RCC 7860 (cell line): ENCODE measurements around the gene ZFP57.

ENCODE experiments used
- DNase-seq: peaks from one replicate; pipeline ENCODE4 v3.0.0-alpha.2; 2015; ENCODE audit warnings: low spot score
- FAIRE-seq: peaks from 2 replicates; lab custom pipeline; 2012; peaks lifted over from hg19 to GRCh38; lab: Jason Lieb, UNC

The ZFP57 gene

DNA sequence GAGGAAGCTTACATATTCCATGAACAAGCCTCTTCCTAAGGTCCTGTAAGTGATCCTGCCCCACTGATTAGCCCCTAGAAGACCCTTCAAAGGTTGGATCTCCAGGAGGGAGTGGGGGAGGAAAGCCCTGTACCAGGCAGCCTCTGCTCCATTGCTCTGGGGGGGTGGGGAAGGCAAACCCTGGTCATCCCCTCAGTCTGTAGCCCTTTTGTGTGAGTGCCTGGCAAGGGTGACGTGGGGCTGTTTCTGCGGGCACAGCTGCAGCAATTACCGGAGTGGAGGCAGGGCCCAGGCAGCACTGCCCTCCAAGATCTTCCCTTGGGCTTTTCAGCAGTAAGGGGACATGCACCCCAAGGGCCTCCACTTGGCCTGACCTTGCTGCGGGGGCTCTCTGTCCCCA, 24.2 kb downstream of the ZFP57 start, which contains the start of gene MOG:
Gene MOG, plus strand, starts transcription at position 295 of the 400 bp plus-strand sequence. CDS start 118 bp downstream, outside the sequence.
- FAIRE-seq (no peak), DNase-seq (no peak)

DNA sequence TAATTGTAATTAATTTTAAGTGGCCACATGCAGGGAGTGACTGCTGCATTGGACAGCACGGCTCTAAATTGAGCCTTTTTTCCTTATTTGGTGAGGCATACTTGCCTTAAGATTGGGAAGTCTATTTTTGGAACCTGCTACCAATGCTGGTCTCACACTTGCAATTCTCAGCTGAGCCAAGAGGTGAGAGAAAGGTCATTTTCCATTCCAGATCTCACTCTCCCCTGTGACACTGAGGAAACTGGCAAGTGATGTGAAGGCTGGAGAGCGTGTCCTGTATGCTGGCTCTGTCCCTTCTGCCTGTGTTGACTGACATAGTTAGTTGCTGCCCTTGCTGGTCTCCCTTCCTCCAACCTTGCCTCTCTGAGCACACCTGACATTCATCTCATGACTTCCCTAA, 24.8 kb downstream of the ZFP57 start:
- FAIRE-seq (no peak), DNase-seq (no peak)

DNA sequence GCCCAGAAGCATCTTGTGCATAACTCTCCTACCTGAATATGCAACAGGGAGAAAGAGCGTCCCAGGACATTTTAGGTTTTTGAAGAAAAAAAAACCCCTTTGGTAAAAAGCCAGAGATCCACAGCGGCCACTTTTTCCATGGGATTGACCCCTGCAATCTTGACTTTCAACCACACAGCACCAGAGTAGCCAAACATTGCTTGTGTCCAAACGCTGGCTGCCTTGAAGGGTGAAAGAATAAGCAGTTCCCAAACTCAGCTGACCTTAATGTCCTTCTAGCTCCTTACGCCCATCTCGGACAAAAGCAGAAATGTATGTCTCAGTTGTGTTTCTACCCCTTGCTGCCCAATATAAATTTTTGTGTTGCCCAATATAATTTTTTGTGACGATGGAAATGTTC, 25.3 kb downstream of the ZFP57 start:
- DNase-seq (no peak), FAIRE-seq (no peak)

DNA sequence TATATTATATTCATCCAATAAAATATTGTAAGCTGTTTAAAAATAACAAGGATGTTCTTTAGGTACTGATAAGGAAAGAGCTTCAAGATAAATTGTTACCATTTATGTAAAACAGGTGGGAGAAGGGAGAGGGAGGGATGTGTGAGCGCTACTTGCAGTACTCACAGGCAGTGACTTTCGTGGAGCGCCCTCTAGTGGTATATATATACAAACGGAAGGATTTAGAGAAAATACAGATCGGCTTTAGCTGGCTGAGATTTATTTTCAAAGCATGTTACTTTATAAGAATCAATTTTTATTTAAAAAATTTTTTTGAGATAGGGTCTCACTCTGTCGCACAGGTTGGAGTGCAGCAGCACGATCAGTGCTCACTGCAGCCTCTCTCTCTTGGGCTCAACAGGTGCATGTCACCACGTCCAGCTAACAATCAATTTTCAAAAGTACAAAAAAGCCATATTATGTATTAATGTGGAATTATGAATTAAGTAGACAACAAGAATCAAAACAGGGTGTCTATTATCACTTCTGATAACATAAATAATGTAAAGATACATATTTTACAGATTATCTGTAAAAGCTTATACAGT, 27.4 kb downstream of the ZFP57 start:
- FAIRE-seq (peak; percentile 17), DNase-seq (peak; percentile 59)

DNA sequence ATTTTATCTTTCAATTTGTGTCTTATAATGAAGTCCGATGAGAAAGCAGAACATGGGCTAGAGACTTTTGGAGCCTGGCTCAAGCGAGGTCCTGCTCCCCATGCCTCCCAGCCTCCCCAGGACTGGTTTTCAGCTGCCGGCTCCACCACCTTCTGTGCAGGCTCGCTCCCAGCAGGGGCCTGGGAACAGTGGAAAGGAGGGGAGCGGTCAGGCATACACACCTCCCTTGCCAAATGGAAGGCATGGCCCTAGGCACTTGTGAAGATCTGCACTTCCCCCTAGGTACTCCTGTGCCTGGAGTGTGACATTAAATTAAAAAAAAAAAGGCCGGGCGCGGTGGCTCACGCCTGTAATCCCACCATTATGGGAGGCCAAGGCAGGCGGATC, 28.8 kb downstream of the ZFP57 start:
- DNase-seq: no peak
- FAIRE-seq: no peak

DNA sequence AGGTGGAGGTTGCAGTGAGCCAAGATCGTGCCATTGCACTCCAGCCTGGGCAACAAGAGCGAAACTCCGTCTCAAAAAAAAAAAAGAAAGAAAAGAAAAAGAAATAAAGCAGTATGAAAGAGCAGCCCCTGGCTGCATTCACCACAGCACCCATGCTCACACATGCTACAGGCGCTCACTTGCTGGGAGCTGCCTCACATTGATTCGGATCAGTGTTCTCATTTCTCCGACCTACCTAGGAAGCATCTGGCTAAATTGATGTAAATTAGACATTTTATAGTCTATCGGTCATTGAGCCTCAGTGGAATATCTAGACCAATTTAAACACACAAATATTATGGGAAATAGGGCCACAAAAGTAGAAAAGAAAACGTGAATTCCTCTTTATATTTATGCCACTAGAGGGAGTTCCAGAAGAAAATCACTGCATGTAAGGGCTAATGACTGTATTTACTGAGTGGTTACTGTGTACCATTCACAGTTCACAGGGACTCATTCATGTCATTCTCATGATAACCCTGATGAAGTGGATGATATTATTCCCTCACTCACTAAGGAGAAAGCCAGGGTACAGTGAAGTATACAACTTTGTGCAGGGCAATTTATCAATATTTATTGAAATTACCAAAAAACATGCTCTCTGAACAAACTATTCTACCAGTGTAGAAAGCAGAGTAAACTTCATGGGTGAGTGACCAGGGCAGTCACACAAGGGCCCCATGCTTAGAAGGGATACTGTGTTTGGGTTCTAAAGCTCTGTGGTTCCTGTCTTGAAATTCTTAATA, 29.3 kb downstream of the ZFP57 start:
- DNase-seq: peak; percentile 29
- FAIRE-seq: peak; percentile 31

DNA sequence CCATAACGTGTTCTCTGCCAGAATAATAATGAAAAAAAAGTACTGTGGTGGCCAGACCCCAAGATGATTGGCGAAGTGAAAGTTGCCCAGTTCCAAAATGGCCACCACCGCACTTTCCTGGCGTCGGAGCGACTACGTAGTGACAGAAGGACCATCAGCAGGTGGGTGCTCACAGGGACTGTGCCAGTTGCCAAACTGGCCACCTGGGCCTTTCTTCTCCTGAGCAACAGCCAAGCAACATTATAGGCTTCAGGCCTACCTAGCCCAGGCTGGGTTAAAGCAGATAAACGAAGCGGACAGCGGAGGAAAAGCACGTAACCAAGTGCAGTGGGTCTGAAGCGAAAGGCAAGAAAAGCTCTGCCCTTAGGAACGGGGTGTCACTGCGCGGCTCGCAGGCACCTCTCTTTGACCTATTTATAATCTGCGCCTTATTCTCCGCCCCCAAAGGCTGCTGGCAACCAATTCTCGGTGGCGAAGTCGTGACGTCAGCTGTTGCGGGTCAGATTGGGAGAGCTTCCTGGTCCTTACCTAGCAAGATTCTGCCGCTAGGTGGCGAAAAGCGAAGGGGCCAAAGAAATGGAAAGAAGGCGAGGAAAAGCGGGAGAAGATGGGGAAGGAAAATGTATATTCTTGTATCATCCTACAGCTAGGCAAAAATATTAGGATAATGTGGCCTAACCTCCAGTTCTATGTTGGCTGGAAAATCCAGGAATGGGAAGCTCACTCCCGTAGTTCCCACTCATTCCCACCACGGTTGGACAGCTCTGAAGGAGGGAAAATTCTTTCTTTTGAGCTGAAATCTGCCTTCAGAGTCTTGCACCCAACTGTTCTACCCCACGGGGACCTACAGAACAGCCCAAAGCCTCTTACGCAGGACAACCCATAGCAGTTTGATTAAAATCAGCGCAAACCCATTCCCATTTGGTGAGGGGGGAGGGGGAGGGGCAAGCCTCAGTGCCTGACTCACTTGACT, 31.0 kb downstream of the ZFP57 start:
- FAIRE-seq (peak; percentile 76), DNase-seq (peak; percentile 76)

DNA sequence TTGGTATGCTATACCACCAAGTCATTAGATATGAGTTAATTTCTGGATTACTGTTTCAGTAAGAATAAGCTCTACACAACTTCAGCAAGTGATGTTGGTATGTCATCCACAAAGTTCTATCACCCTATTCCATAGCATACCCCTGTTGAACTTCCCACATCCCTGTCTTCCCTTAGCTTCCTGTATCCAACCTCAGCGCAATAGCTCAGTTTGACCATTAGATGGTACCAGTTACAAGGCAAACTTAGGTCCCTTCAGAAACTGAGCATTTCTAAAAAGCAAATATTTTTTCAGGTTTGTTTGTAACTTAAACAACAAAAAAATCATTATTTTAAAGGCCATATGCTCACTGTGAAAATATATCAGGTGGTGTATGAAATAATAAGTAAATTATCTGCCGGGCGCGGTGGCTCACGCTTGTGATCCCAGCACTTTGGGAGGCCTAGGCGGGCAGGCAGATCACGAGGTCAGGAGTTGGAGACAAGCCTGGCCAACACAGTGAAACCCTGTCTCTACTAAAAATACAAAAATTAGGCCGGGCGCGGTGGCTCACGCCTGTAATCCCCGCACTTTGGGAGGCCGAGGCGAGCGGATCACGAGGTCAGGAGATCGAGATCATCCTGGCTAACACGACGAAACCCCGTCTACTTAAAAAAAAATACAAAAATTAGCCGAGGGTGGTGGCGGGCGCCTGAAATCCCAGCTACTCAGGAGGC, 32.9 kb downstream of the ZFP57 start:
- DNase-seq (no peak), FAIRE-seq (no peak)

DNA sequence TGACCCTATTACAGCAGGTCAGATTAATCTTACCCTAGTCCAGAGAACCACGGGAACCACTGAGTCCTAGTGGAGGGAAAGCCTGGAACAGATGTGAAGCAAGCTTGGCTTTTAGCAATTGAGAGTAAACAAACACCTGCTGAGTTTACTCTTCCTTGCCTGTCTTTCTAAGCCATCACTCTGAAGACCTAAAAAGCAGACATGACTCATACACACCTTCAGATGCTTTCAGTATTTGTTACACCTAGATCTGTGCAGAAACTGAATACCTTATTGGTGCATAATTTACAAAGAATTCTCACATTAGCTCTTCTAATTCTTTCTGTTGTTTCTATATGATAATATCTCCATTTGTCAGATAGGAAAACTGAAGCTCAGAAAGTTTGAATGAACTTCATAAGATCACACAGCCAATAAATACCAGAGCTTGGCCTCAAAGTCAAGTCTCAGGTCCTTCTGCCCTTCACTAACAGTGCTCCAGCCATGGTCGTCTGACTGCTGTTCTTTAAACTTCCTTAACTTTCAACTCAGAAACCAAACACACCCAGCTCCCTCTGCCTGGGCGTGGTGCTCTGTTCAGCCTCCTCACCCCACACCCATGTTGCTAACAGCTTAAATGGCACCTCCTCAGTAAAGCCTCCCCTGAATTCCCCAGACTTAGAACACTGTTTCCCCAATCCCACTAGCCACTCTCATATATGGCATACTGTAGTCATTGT, 39.4 kb downstream of the ZFP57 start:
- DNase-seq (no peak), FAIRE-seq (no peak)

DNA sequence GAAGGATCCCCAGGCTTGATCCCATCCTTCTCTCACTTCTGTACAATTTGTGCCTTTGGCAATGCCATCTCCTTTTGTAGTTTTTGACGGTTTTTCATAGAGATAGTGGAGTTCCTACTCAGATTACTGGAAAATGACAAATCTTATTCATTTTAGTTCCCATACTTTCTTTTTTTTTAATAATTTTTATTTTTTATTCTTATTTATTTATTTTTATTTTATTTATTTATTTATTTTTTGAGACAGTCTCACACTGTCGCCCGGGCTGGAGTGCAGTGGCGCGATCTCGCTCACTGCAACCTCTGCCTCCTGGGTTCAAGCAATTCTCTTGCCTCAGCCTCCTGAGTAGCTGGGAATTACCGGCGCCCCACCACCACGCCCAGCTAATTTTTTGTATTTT, 43.7 kb downstream of the ZFP57 start:
- DNase-seq (no peak), FAIRE-seq (no peak)

DNA sequence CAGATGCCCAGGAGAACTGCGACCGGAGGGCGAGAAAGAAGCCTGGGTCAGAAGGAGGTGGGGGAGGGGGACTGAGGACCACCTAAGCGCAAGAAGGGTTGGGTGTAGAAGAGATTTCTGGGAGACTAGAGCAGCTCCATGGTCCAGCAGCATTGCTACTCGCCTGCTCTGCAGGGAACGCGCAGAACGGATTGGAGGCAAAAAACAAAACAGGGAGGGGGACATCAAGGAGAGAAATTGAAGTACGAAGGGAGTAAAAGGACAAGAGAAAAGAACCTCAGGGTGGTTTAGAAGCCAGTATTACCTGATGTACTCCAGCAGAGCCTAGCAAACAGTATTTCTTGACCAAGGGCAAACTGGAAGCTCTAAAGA, 47.4 kb downstream of the ZFP57 start:
- FAIRE-seq: no peak

DNA sequence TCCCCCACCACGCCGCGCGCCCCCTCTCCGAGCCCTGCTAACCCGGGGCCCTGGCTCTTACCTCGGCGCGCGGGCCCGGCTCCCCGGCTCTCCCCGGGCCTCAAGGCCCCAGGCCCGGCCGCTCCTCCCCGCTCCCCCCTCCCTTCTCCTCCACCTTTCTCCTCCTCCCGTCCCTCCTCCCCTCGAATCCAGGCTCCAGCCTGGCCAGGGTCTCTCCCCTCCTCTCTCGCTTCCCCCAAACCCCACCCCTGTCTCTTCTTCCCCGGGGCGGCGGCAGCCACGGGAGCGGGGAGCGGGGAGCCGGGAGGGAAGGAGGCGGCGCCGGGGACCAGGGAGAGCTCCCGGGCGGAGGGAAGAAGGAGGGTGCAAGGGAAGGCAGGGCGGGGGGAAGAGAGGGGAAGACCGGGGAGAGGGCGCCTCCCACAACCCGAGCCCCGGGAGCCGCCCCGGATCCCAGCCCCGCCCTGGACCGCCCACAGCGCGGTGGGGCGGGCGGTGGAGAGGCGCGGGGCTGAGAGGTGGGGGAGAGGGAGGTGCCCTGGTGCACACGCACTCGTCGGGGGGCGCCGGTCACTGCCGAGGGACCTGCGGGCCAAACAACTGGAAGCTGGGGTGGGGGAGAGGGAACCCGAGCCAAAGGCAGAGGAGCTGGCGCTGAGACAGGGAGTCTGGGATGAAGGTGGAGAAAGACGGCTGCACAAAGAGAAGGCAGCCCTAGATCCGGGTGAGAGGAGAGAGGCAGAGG, 48.0 kb downstream of the ZFP57 start, which contains the start of gene GABBR1:
Gene GABBR1, minus strand, starts transcription at position 395 of the 745 bp plus-strand sequence. CDS start 798 bp downstream, outside the sequence.
- FAIRE-seq: no peak
- peak; percentile 38 for DNase-seq

More for the DNA sequence above, 47.4 kb downstream of the ZFP57 start:
- no peak for DNase-seq

DNA sequence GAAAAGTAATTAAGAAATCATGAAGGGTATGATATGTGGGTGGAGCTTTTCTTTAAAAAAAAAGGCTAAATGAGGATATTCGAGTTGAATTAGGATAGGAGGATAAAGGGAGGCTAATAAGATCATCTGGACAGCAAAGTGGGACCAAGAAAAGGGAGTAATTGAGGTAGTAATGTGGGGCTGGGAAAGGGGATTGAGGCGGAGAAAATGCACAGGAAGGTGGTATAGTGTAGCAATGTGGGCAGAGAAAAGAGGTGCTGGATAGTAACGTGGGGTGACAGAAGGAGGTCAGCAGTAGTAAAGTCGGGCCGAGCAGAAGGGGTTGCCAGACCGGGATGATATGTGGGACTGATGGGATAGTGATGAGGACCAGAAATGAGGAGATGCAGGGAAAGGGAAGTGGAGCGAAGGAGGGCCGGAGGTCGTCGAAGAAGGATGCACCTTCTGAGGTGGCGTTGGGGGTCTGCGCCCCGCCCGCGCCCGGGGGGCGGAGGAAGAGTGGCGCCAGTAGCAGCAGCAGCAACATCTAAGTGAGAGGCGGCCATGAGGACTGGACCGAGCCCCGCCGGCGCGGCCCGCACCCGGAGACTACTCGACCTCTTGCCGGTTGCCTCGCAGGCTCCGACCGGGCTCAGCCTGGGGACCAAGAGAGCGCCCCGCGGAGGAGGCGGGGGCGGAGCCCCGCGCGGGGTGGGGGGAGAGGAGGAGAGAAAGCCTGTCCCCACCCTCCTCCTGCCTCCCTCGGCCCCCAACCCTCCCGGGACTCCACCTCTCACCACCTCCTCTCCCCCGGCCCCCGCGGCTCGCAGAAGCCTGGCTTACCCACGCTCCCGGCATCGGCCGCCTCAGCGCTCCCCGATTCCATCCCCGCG, 48.9 kb downstream of the ZFP57 start:
- DNase-seq (no peak), FAIRE-seq (no peak)

DNA sequence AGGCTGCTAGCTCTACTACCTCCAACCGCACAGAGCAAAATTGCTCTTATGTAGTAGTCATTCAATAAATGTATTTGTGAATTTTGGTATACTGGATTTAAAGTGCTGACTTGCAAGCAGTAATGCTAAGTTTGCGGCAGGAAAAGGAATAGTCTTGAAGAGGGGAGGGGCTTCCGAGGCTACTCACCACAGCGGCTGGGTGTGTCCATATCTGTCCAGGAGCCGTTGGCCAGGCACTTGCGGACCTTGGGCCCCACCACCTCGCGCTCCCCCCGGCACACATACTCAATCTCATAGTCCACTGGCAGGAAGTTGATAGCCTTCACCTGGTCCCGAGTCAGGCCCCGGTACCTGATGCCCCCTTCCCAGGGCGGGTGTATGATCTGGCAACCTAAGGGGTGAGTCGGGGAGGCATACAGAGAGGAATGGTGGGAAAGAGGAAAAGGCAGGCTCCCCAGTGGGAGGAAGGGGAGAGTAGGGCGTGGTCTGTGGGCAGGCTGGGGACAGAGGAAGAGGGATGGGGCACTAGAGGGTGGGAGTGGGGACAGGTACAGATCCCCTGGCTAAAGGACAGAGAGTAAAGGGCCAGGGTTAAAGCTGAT, 49.6 kb downstream of the ZFP57 start:
- no peak for FAIRE-seq
- DNase-seq: no peak

DNA sequence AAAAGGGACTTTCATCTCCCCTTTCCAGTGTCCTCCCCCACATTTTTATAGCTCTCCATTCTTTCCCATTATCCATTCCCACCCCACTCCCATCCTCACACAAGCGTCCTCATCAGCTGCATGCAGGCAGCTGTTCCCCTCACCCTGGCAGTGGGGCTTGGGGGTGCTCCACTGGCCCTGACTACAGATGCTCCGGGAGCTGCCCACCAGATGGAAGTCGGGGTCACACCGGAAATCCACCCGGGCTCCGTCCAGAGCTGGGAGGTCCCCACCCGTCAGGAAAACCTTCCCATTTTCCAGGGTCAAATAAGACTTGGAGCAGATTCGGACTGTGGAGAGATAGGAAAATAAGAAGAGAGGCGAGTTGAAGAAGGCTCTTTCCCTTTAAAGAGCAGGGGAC, 50.6 kb downstream of the ZFP57 start:
- no peak for DNase-seq
- FAIRE-seq: no peak

DNA sequence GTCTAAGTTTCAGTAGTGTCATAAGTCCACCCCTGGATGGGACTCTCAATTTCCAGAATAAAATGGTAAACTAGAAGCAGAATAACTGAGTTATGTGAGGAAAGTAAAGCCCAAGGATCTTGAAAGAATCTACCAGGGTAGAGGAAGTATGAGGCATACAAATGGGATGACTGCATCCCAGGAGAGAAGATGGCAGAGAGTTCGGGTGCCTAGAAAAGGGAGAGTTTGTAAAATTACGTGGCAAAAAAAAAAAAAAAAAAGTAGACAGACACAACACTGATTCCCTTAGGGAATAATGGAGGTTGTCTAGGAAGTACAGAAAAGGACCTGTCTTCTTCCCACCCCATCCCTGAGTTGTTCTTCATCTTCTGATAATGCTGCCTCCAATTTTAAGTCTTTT, 51.4 kb downstream of the ZFP57 start:
- DNase-seq (no peak), FAIRE-seq (no peak)

DNA sequence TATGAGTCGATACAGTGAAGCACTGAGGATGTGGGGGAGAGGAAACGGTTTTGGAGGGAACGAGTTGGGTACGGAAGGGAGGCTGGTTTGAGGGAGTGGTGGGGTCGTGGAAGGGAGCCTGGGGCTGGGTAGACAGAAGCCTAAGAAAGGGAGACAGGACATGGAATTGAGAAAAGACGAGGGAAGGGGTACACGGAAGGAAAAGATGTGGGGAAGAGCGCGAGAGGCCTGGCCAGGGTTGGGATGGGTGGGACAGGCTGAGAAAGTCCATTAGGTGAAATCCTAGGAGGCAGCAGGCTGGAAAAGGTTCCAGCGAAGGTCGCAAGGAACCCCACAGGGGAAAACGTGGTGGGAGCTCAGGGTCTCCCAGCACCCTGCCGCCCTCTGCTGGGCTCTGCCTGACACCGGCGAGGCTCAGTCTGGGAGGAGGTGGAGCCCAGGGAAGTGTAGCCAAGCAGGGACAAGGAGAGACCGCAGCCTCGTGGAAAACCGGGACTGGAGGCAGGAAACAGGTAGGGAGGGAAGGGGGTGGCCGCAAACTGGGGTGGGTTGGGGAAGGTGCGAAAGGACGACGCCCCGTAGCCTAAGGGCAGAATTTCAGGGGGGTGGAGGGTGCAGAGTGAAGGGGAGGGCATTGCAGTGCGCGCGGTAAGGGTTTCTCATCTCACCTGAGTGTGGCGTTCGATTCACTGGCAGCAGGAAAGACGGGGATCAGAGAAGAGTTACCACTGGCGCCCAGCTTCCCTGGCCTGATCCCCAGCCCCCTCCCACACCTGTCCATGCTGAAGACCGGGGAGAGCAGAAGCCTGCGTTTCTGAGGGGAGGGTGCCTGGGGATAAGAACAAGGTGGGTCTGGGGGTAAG, 52.3 kb downstream of the ZFP57 start:
- FAIRE-seq (no peak), DNase-seq (peak; percentile 6)
